ENCODE results near the gene DEFB129.
"Not testable (repeated sequence)": the region's sequence is repeated elsewhere in the genome, so short reads cannot be mapped to it uniquely, and the experiment has no call there.

DEFB129 gene

GRCh38 chr20:215796-216195, 11.3 kb upstream of the DEFB129 start:
- H3K36me3 ChIP-seq (ENCODE audit: control insufficient read depth, insufficient read depth, low read length): no peaks in the 10 kb centered on the region
- H3K79me2 ChIP-seq: no peaks in the 10 kb centered on the region
- TF ChIP-seq, protein P1, sequence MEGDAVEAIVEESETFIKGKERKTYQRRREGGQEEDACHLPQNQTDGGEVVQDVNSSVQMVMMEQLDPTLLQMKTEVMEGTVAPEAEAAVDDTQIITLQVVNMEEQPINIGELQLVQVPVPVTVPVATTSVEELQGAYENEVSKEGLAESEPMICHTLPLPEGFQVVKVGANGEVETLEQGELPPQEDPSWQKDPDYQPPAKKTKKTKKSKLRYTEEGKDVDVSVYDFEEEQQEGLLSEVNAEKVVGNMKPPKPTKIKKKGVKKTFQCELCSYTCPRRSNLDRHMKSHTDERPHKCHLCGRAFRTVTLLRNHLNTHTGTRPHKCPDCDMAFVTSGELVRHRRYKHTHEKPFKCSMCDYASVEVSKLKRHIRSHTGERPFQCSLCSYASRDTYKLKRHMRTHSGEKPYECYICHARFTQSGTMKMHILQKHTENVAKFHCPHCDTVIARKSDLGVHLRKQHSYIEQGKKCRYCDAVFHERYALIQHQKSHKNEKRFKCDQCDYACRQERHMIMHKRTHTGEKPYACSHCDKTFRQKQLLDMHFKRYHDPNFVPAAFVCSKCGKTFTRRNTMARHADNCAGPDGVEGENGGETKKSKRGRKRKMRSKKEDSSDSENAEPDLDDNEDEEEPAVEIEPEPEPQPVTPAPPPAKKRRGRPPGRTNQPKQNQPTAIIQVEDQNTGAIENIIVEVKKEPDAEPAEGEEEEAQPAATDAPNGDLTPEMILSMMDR (IDR thresholded peaks at IDR 0.05): no peak
- H3K9ac ChIP-seq: no peak overlapping the region
- no peak overlapping the region for H3K4me3 ChIP-seq (ENCODE audit: low read depth, low read length)
- H3K27ac ChIP-seq: no peak overlapping the region
- no peaks in the 10 kb centered on the region for H3K9me3 ChIP-seq (ENCODE audit: control insufficient read depth, low read length)
- no peak overlapping the region for H2AFZ ChIP-seq
- H3K27me3 ChIP-seq (ENCODE audit: control insufficient read depth, insufficient read depth, low read length): no peaks in the 10 kb centered on the region
- H3K4me2 ChIP-seq (ENCODE audit: low read length): no peak overlapping the region
- H3K4me1 ChIP-seq: no peaks in the 10 kb centered on the region

DNA sequence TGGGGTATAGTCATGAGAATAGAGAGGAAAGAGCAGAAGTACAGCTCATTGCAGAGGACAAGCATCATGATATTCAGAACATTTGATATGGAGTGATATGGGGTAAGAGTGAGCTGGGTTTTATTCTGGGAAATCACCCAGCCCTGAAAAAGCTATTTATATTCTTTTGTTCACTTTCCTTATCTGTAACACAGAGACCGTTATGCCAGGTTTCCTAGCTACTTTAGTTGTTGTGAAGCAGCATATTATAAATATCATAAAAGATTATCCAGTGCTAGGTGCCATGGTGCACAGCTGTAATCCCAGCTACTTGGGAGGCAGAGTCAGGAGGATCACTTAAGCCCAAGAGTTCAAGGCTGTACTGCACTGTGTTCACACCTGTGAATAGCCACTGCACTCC, 9.8 kb upstream of the DEFB129 start:
- Histone ChIP-seq H3K27ac (no peak overlapping the region), H3K4me3 (ENCODE audit: low read depth, low read length) (no peak overlapping the region)

DNA sequence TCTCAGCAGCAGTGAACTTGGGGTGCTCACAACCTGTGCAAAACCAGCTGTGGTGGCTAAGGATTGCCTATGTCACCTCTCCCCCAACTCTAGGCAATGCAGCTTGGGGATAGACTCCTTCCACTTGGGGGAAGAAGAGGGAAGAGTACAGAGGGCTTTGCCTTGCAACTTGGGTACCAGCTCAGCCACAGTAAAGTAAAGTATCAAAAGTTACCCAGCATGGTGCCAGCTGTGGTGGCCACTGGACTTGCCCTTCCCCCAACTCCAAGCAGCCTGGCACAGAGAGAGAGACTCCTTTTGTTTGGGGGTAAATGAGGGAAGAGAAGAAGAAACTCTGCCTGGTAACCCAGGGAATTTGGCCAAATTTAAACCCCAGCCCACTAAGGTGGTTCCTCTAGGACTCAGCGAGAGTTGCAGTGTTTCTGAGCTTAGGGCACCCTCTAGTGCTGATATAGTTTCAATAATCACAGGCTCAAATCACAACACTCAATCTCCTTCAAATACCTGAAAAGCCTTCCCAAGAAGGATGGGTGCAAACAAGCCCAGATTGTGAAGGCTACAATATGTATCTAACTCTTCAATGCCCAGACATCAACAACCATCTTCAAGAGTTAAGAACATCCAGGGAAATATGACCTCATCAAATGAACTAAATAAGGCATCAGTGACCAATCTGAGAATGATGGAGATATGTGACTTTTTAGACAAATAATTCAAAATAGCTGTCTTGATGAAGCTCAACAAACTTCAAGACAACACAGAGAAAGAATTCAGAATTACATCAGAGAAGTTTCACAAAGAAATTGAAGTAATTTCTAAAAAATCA, 7.6 kb upstream of the DEFB129 start:
- Histone ChIP-seq H2AFZ (no peak overlapping the region), H3K9me3 (ENCODE audit: control insufficient read depth, low read length) (no peaks in the 10 kb centered on the region), H3K4me1 (no peaks in the 10 kb centered on the region), H3K9ac (no peak overlapping the region), H3K4me3 (ENCODE audit: low read depth, low read length) (no peak overlapping the region), H3K36me3 (ENCODE audit: control insufficient read depth, insufficient read depth, low read length) (no peaks in the 10 kb centered on the region), H3K27ac (no peak overlapping the region), H3K4me2 (ENCODE audit: low read length) (no peak overlapping the region), H3K79me2 (no peaks in the 10 kb centered on the region), H3K27me3 (ENCODE audit: control insufficient read depth, insufficient read depth, low read length) (no peaks in the 10 kb centered on the region)
- TF ChIP-seq, protein P1 (IDR thresholded peaks at IDR 0.05): peak; percentile 24

More for the DNA sequence above, 9.8 kb upstream of the DEFB129 start:
- no peaks in the 10 kb centered on the region for H3K27me3 ChIP-seq (ENCODE audit: control insufficient read depth, insufficient read depth, low read length)
- H3K79me2 ChIP-seq: no peaks in the 10 kb centered on the region
- no peak overlapping the region for H3K9ac ChIP-seq
- H2AFZ ChIP-seq: no peak overlapping the region
- no peaks in the 10 kb centered on the region for H3K4me1 ChIP-seq
- no peaks in the 10 kb centered on the region for H3K9me3 ChIP-seq (ENCODE audit: control insufficient read depth, low read length)
- TF ChIP-seq, protein P1 (IDR thresholded peaks at IDR 0.05): no peak
- no peak overlapping the region for H3K4me2 ChIP-seq (ENCODE audit: low read length)
- H3K36me3 ChIP-seq (ENCODE audit: control insufficient read depth, insufficient read depth, low read length): no peaks in the 10 kb centered on the region

- no peaks in the 10 kb centered on the region for H3K4me1 ChIP-seq
- H2AFZ ChIP-seq: no peak overlapping the region
- peaks cover 3% of the 10 kb centered on the region for H3K27me3 ChIP-seq (ENCODE audit: control insufficient read depth, insufficient read depth, low read length)
- H3K4me3 ChIP-seq (ENCODE audit: low read depth, low read length): no peak overlapping the region
- TF ChIP-seq, protein P1 (IDR thresholded peaks at IDR 0.05): no peak
- no peak overlapping the region for H3K9ac ChIP-seq
- H3K9me3 ChIP-seq (ENCODE audit: control insufficient read depth, low read length): no peaks in the 10 kb centered on the region
- H3K4me2 ChIP-seq (ENCODE audit: low read length): no peak overlapping the region
- no peak overlapping the region for H3K27ac ChIP-seq
- H3K79me2 ChIP-seq: no peaks in the 10 kb centered on the region
- H3K36me3 ChIP-seq (ENCODE audit: control insufficient read depth, insufficient read depth, low read length): no peaks in the 10 kb centered on the region
Measured at GRCh38 chr20:221258-221830, 5.7 kb upstream of the DEFB129 start.

DNA sequence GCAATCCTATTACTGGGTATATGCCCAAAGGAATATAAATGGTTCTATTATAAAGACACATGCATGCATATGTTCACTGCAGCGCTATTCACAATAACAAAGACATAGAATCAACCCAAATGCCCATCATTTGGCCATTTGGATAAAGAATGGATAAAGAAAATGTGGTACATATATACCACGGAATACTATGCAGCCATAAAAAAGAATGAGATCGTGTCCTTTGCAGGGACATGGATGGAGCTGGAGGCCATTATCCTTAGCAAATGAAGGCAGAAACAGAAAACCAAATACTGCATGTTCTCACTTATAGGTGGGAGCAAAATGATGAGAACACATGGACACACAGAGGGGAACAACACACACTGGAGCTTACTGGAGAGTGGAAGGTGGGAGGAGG, 1.2 kb upstream of the DEFB129 start:
- H3K9ac ChIP-seq; H3K27ac ChIP-seq; H3K4me2 ChIP-seq (ENCODE audit: low read length); H3K36me3 ChIP-seq (ENCODE audit: control insufficient read depth, insufficient read depth, low read length); H3K9me3 ChIP-seq (ENCODE audit: control insufficient read depth, low read length); H3K4me3 ChIP-seq (ENCODE audit: low read depth, low read length); H3K79me2 ChIP-seq; H3K4me1 ChIP-seq; H2AFZ ChIP-seq; H3K27me3 ChIP-seq (ENCODE audit: control insufficient read depth, insufficient read depth, low read length): not testable (repeated sequence)

Data from parathyroid adenoma (tissue), 2 donors.